Liver (tissue), 9 donors: ENCODE results near the gene BIN1. TPM values are rescaled to one million over a fixed set of nuclear protein-coding genes. Genes with fewer than 3 reads are reported as not detected.
A peak's percentile ranks its signal among the peaks of the same experiment; 100 is the strongest.

ENCODE experiments used
- DNase-seq: peaks from one replicate; pipeline ENCODE4 v3.0.0-alpha.2; 2017; ENCODE audit warnings: low spot score
- H3K27ac ChIP-seq, 2 donors: one replicate each; pipeline ENCODE4 v1.7.0; 2013; ENCODE audit warnings: inconsistent platforms in 2 of 2, low read length in 2 of 2, control low read depth in 1 of 2, low read depth in 1 of 2, mild to moderate bottlenecking in 1 of 2
- H3K27me3 ChIP-seq, 4 donors: one replicate each; pipeline versions ENCODE4 v1.6.1 to v1.7.0; 2013; ENCODE audit warnings: low read length in 3 of 4, inconsistent platforms in 1 of 4, mild to moderate bottlenecking in 1 of 4, moderate library complexity in 1 of 4; ENCODE audit not compliant: control insufficient read depth in 4 of 4, insufficient read depth in 4 of 4
- H3K36me3 ChIP-seq, 4 donors: one replicate each; pipeline versions ENCODE4 v1.6.1 to v1.7.0; 2013; ENCODE audit warnings: low read length in 3 of 4, mild to moderate bottlenecking in 3 of 4, low read depth in 1 of 4, moderate library complexity in 1 of 4; ENCODE audit not compliant: control insufficient read depth in 4 of 4, insufficient read depth in 3 of 4
- H3K4me1 ChIP-seq, 4 donors: one replicate each; pipeline versions ENCODE4 v1.6.1 to v1.7.0; 2013; ENCODE audit warnings: low read length in 3 of 4, mild to moderate bottlenecking in 3 of 4, moderate library complexity in 1 of 4; ENCODE audit not compliant: control insufficient read depth in 4 of 4, insufficient read depth in 4 of 4
- H3K4me3 ChIP-seq, 3 donors: one replicate each; pipeline versions ENCODE4 v1.6.1 to v1.7.0; 2013; ENCODE audit warnings: low read length in 3 of 3, control low read depth in 1 of 3, low read depth in 1 of 3, mild to moderate bottlenecking in 1 of 3
- H3K9ac ChIP-seq, 2 donors: one replicate each; pipeline ENCODE4 v1.7.0; 2013; ENCODE audit warnings: low read length in 2 of 2, mild to moderate bottlenecking in 2 of 2, moderate library complexity in 2 of 2, control low read depth in 1 of 2, low read depth in 1 of 2
- H3K9me3 ChIP-seq, 4 donors: one replicate each; pipeline versions ENCODE4 v1.6.1 to v1.7.0; 2013; ENCODE audit warnings: low read length in 3 of 4; ENCODE audit not compliant: control insufficient read depth in 4 of 4
- EGR1 ChIP-seq, 2 donors: IDR thresholded peaks; 2 replicates each; pipeline ENCODE4 v1.6.1; 2016 to 2018; ENCODE audit warnings: antibody characterized with exemption in 2 of 2, low read depth in 2 of 2
- FOXA1 ChIP-seq: IDR thresholded peaks from 2 replicates; pipeline ENCODE4 v1.6.1; 2016; ENCODE audit warnings: antibody characterized with exemption
- FOXA2 ChIP-seq: IDR thresholded peaks from 2 replicates; pipeline ENCODE4 v1.6.1; 2016; ENCODE audit warnings: antibody characterized with exemption
- GABPA ChIP-seq, 2 donors: IDR thresholded peaks in 1 of 2; conservative IDR thresholded peaks in 1 of 2; 2 replicates each; pipeline ENCODE4 v1.6.1; 2016; ENCODE audit warnings: antibody characterized with exemption in 2 of 2, mild to moderate bottlenecking in 1 of 2, moderate library complexity in 1 of 2
- HNF4G ChIP-seq: IDR thresholded peaks from 2 replicates; pipeline ENCODE4 v1.6.1; 2016; ENCODE audit warnings: antibody characterized with exemption
- JUND ChIP-seq, 2 donors: IDR thresholded peaks; 2 replicates each; pipeline ENCODE4 v1.6.1; 2016; ENCODE audit warnings: antibody characterized with exemption in 2 of 2
- NR2F2 ChIP-seq: IDR thresholded peaks from 2 replicates; pipeline ENCODE4 v1.6.1; 2016; ENCODE audit warnings: antibody characterized with exemption
- RAD21 ChIP-seq, 2 donors: IDR thresholded peaks; 2 replicates each; pipeline ENCODE4 v1.6.1; 2016; ENCODE audit warnings: antibody characterized with exemption in 2 of 2, mild to moderate bottlenecking in 2 of 2
- RXRA ChIP-seq, 2 donors: IDR thresholded peaks; 2 replicates each; pipeline ENCODE4 v1.6.1; 2017 to 2018; ENCODE audit warnings: antibody characterized with exemption in 2 of 2, mild to moderate bottlenecking in 1 of 2
- SP1 ChIP-seq: IDR thresholded peaks from 2 replicates; pipeline ENCODE4 v1.6.1; 2018; ENCODE audit warnings: antibody characterized with exemption, mild to moderate bottlenecking
- TAF1 ChIP-seq: conservative IDR thresholded peaks from 2 replicates; pipeline ENCODE4 v1.6.1; 2016; ENCODE audit warnings: antibody characterized with exemption, mild to moderate bottlenecking
- YY1 ChIP-seq: IDR thresholded peaks from 2 replicates; pipeline ENCODE4 v1.6.1; 2016; ENCODE audit warnings: antibody characterized with exemption, mild to moderate bottlenecking
- WGBS: extraction: QIAGEN DNeasy Blood & Tissue Kit; methylation state at CpG from one replicate; pipeline ENCODE4 v1.1.7; 2013; 5-methylcytosine and 5-hydroxymethylcytosine counted together
- polyA plus RNA-seq, 2 donors: library from polyadenylated mRNA; stranded (reverse) in 1 of 2; unstranded in 1 of 2; fragments of 200-250 nt in 1 of 2; fragments of >200 nt in 1 of 2; fragmentation: Nextera tagmentation in 1 of 2; extraction: Ambion mirVana in 1 of 2; gene quantifications; one replicate each; pipeline versions ENCODE4 v1.2.1 to v1.2.3, GENCODE V29; 2013 to 2015
- total RNA-seq, 2 donors: library from RNA; depleted of rRNA; stranded (reverse); fragments of >200 nt; gene quantifications; one replicate each; pipeline ENCODE4 v1.2.3, GENCODE V29; 2014
- TF ChIP-seq, protein P1 (sequence below): IDR thresholded peaks from 2 replicates; pipeline ENCODE4 v1.6.1; 2016; ENCODE audit warnings: antibody characterized with exemption, mild to moderate bottlenecking
- TF ChIP-seq, protein P2 (sequence below): fragments of 150-350 bp; IDR thresholded peaks from 2 replicates; pipeline ENCODE4 v1.5.1; 2017; ENCODE audit warnings: improper control_type of control experiment, low read depth, low read length; ENCODE audit not compliant: missing input control
- TF ChIP-seq, protein P3 (sequence below): IDR thresholded peaks from 2 replicates; pipeline ENCODE4 v1.6.1; 2016; ENCODE audit warnings: antibody characterized with exemption
- TF ChIP-seq, protein P4 (sequence below): IDR thresholded peaks from 2 replicates; pipeline ENCODE4 v1.6.1; 2016; ENCODE audit warnings: antibody characterized with exemption
- TF ChIP-seq, protein P5 (sequence below): IDR thresholded peaks from 2 replicates; pipeline ENCODE4 v1.6.1; 2016; ENCODE audit warnings: antibody characterized with exemption
- donor health status: healthy.
- donor health status: healthy.
- donor health status: healthy.
- donor health status: healthy.
- donor health status: healthy.

The BIN1 gene
- total and polyA plus RNA-seq, 4 donors = 13.3 to 21.5 (median 15.0) TPM

DNA sequence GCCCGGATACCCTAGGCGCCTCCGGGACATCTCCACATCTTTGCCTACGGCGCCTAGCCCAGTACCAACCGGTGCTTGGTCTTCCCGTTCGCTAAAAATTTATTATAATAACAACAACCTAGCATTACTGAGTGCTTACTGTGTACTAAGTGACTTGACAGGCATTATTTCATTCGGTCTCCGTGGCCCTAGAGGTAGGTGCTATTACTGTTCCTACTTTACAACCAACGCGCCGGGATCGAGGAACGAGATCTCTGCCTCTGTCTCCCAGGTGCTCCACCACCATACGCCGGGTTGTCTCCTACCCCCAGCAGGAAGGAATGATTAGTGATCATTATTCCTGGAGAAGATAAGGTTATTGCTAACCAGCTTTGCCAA is 657 bp upstream of the BIN1 start:
- peak overlapping the region; percentile 67 to 93 (median 76) for H3K4me3 ChIP-seq
- DNase-seq = no peak
- TF ChIP-seq, protein P1, sequence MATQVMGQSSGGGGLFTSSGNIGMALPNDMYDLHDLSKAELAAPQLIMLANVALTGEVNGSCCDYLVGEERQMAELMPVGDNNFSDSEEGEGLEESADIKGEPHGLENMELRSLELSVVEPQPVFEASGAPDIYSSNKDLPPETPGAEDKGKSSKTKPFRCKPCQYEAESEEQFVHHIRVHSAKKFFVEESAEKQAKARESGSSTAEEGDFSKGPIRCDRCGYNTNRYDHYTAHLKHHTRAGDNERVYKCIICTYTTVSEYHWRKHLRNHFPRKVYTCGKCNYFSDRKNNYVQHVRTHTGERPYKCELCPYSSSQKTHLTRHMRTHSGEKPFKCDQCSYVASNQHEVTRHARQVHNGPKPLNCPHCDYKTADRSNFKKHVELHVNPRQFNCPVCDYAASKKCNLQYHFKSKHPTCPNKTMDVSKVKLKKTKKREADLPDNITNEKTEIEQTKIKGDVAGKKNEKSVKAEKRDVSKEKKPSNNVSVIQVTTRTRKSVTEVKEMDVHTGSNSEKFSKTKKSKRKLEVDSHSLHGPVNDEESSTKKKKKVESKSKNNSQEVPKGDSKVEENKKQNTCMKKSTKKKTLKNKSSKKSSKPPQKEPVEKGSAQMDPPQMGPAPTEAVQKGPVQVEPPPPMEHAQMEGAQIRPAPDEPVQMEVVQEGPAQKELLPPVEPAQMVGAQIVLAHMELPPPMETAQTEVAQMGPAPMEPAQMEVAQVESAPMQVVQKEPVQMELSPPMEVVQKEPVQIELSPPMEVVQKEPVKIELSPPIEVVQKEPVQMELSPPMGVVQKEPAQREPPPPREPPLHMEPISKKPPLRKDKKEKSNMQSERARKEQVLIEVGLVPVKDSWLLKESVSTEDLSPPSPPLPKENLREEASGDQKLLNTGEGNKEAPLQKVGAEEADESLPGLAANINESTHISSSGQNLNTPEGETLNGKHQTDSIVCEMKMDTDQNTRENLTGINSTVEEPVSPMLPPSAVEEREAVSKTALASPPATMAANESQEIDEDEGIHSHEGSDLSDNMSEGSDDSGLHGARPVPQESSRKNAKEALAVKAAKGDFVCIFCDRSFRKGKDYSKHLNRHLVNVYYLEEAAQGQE = no peak
- TF ChIP-seq, protein P2, sequence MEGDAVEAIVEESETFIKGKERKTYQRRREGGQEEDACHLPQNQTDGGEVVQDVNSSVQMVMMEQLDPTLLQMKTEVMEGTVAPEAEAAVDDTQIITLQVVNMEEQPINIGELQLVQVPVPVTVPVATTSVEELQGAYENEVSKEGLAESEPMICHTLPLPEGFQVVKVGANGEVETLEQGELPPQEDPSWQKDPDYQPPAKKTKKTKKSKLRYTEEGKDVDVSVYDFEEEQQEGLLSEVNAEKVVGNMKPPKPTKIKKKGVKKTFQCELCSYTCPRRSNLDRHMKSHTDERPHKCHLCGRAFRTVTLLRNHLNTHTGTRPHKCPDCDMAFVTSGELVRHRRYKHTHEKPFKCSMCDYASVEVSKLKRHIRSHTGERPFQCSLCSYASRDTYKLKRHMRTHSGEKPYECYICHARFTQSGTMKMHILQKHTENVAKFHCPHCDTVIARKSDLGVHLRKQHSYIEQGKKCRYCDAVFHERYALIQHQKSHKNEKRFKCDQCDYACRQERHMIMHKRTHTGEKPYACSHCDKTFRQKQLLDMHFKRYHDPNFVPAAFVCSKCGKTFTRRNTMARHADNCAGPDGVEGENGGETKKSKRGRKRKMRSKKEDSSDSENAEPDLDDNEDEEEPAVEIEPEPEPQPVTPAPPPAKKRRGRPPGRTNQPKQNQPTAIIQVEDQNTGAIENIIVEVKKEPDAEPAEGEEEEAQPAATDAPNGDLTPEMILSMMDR = peak; percentile 21

DNA sequence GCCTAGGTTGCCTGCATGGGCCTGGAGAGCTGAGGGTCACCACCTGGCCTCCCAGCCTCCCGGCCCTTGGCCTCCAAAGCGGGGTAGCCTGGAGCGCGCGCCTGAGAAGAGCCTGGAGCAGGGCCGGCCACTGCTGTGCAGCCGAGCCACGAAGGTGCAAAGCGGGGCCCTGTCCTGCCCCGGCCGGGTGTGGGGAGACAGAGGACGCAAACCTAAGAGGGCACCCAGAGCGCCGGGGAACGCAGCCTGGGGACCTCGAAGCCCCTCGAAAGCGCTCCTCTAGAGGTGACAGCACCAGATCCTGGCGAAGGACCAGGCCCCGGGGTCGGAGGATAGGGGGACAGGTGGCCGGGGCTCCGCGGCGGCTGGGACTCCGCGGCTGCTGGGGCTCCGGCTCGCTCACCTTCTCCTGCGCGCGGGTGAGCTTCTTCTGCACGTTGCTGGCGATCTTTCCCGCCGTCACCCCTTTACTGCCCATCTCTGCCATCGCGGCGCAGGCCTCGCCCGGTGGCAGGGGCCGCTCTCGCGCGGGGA is 430 bp downstream of the BIN1 start:
- under 1% methylated on average over 45 of the region's 45 CpGs for WGBS
- no peaks in the 10 kb centered on the region for H3K9me3 ChIP-seq
- TF ChIP-seq FOXA2 (no peak), NR2F2 (no peak), EGR1 (IDR thresholded peaks at IDR 0.05; ENCODE audit: low read depth in 2 of 2) (no peak), SP1 (no peak), TAF1 (no peak), FOXA1 (no peak), RAD21 (IDR thresholded peaks at IDR 0.05) (no peak), RXRA (IDR thresholded peaks at IDR 0.05) (no peak), GABPA (IDR thresholded peaks at IDR 0.05 in 1 of 2, conservative IDR thresholded peaks at IDR 0.05 in 1 of 2) (no peak), JUND (IDR thresholded peaks at IDR 0.05) (no peak), YY1 (no peak), HNF4G (no peak)
- TF ChIP-seq, protein P3, sequence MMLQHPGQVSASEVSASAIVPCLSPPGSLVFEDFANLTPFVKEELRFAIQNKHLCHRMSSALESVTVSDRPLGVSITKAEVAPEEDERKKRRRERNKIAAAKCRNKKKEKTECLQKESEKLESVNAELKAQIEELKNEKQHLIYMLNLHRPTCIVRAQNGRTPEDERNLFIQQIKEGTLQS = no peak
- TF ChIP-seq, protein P4, sequence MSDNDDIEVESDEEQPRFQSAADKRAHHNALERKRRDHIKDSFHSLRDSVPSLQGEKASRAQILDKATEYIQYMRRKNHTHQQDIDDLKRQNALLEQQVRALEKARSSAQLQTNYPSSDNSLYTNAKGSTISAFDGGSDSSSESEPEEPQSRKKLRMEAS = no peak
- TF ChIP-seq, protein P5, sequence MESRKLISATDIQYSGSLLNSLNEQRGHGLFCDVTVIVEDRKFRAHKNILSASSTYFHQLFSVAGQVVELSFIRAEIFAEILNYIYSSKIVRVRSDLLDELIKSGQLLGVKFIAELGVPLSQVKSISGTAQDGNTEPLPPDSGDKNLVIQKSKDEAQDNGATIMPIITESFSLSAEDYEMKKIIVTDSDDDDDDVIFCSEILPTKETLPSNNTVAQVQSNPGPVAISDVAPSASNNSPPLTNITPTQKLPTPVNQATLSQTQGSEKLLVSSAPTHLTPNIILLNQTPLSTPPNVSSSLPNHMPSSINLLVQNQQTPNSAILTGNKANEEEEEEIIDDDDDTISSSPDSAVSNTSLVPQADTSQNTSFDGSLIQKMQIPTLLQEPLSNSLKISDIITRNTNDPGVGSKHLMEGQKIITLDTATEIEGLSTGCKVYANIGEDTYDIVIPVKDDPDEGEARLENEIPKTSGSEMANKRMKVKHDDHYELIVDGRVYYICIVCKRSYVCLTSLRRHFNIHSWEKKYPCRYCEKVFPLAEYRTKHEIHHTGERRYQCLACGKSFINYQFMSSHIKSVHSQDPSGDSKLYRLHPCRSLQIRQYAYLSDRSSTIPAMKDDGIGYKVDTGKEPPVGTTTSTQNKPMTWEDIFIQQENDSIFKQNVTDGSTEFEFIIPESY = no peak
- H3K36me3 ChIP-seq = no peaks in the 10 kb centered on the region
- peaks cover 0 to 40% (median 28%) of the 10 kb centered on the region in 4 donors for H3K4me1 ChIP-seq
- H3K27ac ChIP-seq = peak overlapping the region; percentile 71 to 78
- peak overlapping the region; percentile 42 to 63 for H3K9ac ChIP-seq
- no peak for DNase-seq
- peak overlapping the region; percentile 59 to 93 (median 76) for H3K4me3 ChIP-seq
- no peaks in the 10 kb centered on the region for H3K27me3 ChIP-seq

More for the DNA sequence above, 657 bp upstream of the BIN1 start:
- H3K27me3 ChIP-seq = no peaks in the 10 kb centered on the region
- WGBS = 7% methylated on average over 17 of the region's 17 CpGs
- peak overlapping the region in 1 of 2 donors; percentile 32 for H3K9ac ChIP-seq
- peak overlapping the region; percentile 71 to 78 for H3K27ac ChIP-seq
- peaks cover 0 to 37% (median 24%) of the 10 kb centered on the region in 4 donors for H3K4me1 ChIP-seq
- H3K36me3 ChIP-seq = no peaks in the 10 kb centered on the region
- no peaks in the 10 kb centered on the region for H3K9me3 ChIP-seq
